ENCODE results near the gene HSD17B14.
A peak's percentile ranks its signal among the peaks of the same experiment; 100 is the strongest.
"Not testable (repeated sequence)": the region's sequence is repeated elsewhere in the genome, so short reads cannot be mapped to it uniquely, and the experiment has no call there.

HSD17B14 gene

DNA sequence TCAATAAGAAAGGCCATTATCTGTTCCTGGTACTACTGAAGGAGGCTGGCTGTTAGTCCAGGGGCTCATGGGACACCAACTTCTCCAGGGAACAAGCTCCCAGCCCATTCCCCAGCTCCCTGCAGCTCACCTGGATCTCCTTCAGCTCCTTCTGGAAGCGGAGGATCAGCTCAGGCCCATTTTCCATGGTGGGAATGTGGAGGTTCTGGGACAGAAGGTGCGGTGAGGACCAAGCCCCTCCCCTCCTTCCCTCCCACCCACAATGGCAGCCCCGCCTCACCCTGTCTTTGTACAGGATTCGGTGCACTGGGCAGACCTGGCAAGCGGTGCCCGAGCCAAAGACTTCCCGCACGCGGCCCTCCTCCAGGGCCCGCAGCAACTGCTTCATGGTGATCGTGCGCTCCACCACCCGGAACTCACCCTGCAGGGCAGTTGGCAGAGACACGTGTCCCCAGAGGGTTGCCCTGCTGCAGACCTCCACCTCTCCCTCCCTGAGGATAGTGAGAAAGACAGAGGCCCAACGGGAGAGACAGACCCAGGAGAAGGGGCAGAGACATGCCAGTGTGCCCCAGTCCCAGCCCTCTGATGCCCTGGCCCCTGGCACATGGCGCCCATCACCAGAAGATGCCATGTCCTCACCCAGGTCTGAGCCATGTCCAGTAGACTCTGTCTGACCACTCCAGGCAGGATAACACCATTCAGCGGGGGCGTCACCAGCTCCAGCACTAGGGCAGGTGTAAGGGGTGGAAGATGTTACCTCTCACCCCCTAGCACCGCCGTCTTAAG, 39.8 kb downstream of the HSD17B14 start:
- no peak for DNase-seq

GRCh38 chr19:48795685-48796070, 40.6 kb downstream of the HSD17B14 start:
- DNase-seq: no peak

- DNase-seq: peak; percentile 94 to 95
Measured at GRCh38 chr19:48795055-48795684, 41.1 kb downstream of the HSD17B14 start.

- no peak for DNase-seq
Measured at GRCh38 chr19:48794291-48794690, 42.0 kb downstream of the HSD17B14 start.

DNA sequence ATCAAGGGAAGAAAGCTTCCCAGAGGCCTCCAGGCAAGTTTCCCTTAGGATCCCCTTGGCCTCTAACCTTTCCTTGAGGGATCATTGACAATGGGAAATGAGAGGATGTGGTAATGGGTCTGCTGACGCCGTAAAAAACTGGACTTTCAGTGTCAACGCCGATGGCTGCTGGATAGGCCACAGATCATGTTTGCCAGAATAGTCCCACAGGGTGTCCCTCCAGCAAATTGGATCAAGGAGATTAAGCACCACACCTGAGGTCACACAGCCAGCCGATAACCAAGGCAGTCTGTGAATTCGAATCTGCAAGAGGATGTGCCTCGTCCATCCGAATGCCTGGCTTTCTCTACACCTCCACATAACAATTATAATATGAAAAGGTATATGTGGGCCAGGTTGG, 43.0 kb downstream of the HSD17B14 start:
- DNase-seq: no peak

DNA sequence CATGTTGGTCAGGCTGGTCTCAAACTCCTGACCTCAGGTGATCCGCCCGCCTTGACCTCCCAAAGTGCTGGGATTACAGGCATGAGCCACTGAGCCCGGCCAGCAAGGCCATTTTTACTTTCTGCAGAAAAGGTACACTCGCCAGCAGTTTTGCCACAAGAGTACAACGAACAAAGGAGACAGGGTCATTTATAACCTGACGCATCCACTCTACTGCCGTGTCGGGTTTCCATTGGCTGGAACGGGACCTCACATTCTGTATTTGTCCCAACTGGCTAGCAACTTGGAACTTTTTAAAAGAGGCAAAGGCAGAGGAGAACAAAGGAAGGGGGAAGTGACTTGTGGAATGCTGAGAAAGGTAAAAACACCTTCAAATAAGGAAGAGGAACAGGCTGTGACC, 49.0 kb downstream of the HSD17B14 start:
- DNase-seq: not testable (repeated sequence)

- not testable (repeated sequence) for DNase-seq
Measured at GRCh38 chr19:48786422-48786821, 49.9 kb downstream of the HSD17B14 start.

DNA sequence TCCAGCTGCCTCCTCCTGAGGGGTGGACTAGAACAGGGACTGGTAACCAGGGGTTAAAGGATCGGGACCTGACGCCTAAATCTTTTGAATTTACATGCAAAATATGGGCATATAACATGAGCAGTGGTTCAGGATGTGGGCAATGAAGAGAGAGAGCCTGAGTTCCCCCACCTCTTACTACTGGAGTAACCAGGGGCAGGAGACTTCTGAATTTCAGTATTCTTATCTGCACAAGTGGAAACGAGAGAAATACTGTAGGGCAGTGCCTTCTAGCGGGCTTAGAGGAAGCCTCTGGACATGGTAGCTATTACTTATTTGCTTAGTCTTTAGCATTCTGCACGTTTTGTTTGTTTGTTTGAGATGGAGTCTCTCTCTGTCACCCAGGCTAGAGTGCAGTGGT, 51.8 kb downstream of the HSD17B14 start:
- DNase-seq: peak in 1 of 2 donors; percentile 25

DNA sequence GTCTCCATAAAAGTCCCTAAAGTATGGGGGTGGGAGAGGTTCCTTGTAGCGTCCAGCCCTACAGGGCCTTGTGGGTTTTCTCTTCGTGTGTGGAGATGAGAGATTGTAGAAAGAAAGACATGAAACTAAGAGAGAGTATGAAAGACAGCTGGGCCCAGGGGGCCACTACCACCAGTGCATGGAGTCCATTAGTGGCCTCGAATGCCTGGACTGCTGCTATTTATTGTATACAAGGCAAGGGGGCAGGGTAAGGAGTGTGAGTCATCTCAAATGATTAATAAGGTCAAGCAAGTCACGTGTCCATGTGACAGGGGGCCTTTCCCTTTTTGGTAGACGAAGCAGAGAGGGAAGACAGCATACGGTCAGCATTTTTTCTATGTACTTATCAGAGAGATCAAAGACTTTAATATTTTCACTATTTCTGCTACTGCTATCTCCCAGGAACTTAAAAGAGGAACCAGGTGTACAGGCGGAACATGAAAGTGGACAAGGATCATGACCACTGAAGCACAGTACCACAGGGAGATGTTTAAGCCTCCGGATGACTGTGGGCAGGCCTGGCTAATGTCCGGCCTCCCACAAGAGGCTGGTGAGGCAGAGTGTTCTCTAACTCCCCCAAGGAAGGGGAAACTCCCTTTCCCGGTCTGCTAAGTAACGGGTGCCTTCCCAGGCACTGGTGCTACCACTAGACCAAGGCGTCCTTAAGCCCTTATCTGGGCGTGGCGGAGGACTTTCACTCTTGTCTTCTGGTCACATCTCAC, 55.5 kb downstream of the HSD17B14 start:
- DNase-seq: peak; percentile 77 to 84

DNA sequence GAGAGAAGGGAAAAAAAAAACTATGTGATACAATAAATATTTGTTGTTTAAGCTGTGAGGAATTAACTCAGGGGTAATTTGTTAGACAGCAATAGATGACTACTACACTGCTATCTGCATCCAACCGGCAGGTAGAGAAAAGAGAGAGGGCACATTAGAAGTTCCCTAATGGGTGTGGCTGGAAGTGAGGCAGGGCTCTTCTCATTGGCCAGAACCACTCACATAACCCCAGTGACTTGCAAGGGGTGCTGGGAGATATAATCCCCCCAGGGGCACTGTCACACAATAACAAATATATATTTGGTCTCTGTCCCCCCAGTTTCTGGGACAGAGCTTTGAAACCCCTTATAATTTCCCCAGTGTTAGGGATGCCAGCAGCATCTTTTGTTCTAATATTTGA, 56.7 kb downstream of the HSD17B14 start:
- no peak for DNase-seq

DNA sequence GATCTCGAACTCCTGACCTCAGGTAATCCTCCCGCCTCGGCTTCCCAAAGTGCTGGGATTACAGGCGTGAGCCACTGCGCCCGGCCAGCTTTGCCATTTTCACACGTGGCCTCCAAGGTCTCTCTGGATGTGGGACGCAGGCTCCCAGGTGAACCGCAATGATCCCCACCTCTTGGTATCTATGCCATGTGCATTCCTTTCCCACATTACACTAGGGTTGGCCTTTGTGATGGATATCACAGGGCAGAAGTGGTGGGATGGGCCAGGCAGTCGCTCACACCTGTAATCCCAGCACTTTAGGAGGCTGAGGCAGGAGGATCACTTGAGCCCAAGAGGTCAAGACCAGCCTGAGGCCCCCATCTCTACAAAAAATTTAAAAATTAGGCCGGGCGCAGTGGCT, 58.6 kb downstream of the HSD17B14 start:
- DNase-seq: no peak

- no peak for DNase-seq
Measured at GRCh38 chr19:48777139-48777538, 59.2 kb downstream of the HSD17B14 start.

- no peak for DNase-seq
Measured at GRCh38 chr19:48772503-48772953, 63.8 kb downstream of the HSD17B14 start.

GRCh38 chr19:48770734-48771472, 65.4 kb downstream of the HSD17B14 start:
- no peak for DNase-seq

GRCh38 chr19:48770266-48770665, 66.0 kb downstream of the HSD17B14 start:
- DNase-seq: no peak

DNA sequence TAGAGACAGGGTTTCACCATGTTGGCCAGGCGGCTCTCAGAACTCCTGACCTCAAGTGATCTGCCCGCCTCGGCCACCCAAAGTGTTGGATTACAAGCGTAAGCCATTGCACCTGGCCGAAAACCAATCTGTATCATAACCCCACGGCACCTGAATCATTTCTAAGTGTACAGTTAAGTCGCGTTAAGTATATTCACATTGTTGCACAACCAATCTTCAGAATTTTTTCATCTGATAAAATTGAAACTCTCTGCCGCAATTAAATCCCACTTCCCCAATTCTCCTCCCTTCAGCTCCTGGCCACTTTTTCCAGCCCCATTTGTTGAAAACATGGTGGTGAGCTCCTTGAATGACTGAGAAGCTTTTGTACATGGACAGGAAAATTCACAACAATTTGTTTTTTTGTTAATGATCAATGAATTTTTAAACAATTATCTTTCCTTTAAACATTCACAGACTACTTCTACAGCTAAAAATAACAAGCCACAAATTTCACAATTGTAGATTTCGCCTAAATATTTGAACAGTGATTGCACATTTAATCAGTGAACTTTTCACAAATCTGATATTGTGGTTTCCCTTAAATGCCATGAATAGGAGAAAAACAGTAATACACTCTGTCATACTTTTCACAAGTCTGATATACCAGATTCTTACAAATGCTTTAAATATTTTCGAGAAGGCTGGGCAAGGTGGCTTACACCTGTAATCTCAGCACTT, 67.1 kb downstream of the HSD17B14 start:
- DNase-seq: peak; percentile 15 to 68

DNA sequence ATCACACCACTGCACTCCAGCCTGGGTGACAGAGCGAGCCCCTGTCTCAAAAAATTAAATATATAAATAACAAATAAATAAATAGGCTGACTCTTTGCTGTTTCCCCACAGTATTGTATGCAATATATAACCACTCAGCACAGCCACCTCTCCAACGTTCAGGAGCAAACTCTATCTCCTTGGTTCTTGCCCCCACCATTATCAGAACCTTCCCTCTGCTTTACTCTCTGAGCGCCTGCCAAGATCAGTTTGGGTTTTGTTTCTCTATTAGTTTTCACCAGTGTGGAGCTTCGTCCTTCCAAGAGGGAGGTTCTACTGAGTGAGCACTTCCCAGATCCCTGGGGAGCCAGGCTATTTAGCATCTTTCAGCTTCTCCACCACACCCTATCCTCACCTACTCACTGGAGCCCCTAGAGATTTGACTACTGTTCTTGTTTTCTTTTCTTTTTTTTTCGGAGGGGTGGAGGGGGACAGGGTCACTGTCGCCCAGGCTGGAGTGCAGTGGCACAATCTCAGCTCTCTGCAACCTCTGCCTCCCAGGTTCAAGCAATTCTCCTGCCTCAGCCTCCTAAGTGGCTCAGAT, 68.0 kb downstream of the HSD17B14 start:
- DNase-seq: not testable (repeated sequence)

DNA sequence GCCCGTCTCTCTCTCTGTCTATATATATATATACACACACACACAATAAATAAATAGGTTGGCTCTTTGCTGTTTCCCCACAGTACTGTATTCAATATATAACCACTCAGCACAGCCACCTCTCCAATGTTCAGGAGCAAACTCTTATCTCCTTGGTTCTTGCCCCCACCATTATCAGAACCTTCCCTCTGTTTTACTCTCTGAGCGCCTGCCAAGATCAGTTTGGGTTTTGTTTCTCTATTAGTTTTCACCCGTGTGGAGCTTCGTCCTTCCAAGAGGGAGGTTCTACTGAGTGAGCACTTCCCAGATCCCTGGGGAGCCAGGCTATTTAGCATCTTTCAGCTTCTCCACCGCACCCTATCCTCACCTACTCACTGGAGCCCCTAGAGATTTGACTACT, 70.5 kb downstream of the HSD17B14 start:
- DNase-seq: not testable (repeated sequence)

Data from inflammatory macrophage (primary cell).